UCSD-AML1 (cell line): ENCODE measurements around the gene STARD8.

Experiments used
- DNase-seq: peaks from one replicate; lab custom pipeline; 2025; ENCODE audit not compliant: unreplicated experiment; lab: John Stamatoyannopoulos, UW

Gene STARD8

DNA sequence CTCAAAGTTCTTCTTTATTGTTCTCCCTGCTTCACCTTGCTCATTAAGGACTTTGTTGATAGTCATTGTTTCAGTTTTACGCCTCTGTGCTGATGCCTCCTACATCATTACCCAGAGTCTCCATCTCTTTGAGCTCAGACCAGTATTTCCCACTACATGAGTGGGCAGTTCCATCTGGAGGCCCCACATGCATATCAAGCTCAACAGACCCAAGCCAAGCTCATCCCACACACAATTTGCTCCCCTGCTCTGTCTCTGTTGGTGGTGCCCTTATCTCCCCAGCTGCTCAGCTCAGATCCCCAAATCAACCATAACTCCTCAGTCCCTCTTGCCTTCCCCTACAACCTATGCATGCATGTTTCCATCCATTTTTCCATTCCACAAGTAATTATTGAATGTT is 96.3 kb downstream of the STARD8 start:
- no peak for DNase-seq

DNA sequence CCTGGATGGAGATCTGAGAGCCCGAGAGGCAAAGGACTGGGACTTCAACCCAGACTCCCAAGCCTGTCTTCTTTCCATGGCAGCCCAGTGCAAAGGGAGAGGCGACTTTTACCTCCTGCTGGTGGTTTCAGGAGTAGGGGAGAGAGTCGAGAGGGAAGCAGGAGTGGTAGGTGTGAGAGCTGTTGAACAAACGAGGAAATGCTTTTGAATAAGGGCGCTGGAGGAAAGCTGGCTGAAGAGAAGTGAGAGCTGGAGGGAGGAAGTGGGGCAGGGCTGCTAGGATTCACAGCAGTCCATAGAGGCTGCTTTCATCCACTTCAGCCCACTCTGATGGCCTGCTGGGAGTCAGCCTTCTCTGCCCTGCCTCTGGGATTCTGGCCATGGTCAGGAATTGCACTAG is 99.5 kb downstream of the STARD8 start:
- no peak for DNase-seq

DNA sequence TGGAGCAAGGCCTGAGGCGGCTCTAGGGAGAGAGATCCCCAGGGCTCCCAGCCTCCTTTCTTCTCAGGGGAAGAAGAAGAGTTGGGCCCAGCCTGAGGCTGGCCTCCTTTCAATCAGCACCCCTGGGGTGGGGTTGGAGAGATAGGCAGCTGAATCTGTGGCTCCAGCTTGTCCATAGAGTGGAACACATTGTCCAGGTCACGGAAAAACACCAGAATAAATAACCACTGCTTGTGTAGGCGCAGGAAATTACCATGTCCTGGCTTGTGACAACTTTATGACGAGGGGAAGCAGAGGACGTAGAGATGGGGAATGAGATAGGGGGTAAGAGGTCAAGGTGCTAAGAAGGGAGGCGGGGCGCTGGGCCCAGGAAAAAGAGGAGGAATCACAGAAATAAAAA is 100.6 kb downstream of the STARD8 start:
- DNase-seq: no peak

DNA sequence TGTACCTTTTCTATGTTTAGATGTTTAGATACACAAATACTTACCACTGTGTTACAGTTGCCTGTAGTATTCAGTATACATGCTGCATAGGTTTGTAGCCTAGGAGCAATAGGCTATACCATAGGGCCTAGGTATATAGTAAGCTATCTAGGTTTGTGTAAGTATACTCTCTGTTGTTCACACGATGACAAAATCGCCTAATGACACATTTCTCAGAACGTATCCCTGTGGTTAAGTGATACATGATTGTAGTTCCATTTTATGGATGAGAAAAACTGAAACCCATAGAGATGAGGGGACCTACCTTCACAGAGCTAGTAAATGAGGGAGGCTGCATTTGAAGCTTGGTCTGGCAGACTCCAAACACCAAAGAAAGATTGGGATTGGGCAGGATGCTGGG is 102.0 kb downstream of the STARD8 start:
- no peak for DNase-seq

DNA sequence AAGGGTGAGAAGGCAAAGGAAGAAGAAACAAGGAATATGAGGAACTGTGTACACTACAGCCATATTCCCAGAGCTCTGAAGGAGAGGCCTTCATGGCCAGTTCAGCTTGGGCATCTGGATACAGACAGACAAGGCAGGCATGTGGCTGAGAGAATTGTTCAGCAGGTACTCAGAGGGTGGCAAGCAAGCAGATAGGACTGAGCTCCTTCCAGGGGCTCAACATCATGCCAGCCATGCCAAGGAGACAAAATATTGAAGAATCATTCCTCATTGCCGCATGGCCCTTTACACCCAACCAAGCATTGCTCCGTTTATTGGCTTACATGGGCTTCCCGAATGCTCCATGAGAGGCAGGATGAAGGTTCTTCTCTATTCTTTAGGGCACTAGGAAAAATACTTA is 102.8 kb downstream of the STARD8 start:
- no peak for DNase-seq

DNA sequence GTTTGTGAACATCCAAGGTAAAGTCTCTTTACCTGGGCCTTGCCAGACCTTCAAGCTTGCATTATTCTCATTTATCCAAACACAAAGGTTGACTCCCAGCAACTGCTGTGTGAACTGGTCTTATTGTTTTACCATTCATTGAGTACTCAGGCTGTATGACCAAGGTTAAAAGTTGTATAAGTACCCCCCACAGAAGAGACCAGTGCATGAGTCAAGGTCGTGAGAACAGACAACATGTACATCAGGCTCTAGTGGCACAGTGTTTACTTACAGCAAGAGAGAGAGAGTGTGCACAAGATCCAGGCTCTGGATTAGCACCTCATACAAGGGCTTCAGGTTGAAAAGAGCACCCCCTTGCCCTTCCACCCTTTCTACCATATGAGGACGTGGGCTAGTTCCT is 103.9 kb downstream of the STARD8 start:
- no peak for DNase-seq

DNA sequence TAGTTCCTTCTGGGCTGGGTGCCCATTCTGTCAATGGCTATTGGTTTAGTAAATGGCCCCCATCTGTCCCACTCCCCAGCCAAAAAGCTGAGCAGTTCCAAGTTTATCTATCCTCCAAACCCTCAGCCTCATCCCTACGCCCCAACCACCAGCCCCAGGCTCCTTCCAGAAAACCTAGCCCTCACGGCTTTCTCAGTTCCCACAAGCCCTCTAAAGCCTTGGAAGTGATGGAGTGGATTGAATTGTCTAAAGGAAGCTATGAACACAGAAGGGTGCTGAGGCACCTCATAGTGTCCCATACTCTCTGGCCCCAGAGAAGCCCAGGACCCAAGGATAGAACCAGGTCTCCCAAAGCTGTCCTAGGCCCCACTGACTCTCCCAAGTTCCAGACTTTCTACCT is 105.8 kb downstream of the STARD8 start:
- no peak for DNase-seq

DNA sequence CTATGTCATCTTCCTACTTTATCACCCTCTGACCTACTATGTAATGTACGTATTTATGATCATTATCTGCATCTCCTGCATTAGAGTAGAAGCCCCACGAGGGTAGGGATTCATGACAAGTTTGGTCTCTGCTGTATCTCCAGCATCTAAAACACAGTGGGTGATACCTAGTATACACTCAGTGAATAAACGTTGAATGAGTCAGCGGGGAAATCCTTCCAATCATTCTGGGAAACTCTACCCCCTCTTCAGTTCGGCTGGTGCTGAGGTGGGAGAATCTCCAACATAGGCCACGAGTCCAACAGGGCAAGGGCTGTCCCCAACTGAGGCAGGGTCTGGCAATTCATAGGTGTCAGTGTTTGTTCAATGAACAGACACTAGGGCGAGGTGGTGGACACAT is 106.9 kb downstream of the STARD8 start:
- no peak for DNase-seq

DNA sequence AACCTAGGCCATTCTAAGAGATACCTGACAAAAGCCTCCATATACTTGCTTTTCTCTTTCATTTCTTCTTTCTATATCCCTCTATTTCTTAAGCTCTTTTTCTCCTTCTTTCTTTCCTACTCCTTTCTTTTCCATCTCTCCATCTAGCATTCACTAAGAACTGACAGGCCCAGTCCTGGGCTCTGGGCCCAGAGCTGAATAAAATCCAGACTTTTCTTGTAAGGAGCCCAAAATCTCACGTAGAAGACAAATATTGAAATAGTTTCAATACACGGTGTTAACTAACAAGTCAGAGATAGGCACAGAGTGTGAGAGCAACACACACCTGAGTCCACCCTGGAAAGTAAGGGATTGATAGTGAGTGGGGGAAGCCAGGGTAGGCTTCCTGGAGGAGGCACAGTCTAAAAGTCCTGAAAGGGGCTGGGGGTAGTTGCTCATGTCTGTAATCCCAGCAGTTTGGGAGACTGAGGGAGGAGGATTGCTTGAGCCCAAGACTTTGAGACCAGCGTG is 108.2 kb downstream of the STARD8 start:
- DNase-seq: no peak

DNA sequence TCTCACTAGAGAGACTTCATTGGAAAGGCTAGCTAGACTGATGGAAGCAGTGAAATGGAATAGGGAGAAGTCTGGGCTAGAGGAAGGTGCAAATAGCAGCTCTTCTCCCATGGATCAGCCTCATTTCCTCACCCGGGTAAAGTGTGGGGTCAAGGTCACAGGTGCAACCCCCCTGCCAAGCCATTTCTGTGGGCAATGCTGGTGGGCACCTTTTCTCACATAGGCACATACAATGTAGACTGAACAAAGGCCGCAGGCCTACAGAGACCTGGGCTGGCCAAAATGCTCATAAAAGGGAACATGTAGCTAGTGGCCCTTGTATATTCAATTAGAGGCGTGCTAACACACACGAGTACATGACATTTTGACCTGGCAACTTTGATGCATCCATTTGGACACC is 109.9 kb downstream of the STARD8 start:
- no peak for DNase-seq

DNA sequence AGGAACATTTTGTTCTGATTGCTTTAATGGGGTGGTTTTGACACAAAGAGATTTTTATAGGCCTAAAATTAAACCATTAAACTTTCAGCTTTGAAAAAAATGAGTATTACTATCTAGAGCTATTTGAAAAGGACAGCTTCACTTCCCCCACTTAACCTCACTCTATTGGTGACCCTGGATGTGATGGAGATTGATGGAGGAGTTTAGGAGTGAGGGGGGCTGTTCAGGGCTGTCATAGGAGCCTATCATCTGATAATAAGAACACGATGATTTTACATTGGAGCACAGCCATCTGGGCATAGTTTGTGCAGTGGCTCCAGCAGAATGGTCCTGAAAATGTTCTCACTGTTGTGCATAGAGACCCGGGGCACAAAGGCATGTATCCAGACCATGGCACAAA is 110.3 kb downstream of the STARD8 start:
- DNase-seq: no peak

DNA sequence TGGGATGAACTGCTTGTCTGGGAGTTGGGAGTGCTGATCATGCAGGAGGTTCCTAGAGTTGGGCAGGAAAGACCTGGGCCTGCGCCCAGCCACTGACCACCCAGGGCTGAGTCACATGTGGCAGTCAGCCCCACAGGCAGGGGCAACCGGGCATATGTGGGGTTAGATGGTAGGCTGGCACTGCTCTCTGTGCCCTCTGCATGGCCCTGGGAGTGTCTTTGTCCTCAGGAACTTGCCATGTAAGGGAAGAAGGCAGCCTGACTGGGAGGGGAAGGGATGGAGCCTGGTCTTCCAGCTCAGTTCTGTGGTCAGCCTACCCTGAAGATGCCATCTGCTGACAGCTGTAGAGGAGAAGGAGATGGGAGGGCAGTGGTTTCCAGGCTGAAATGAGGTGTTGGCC is 111.2 kb downstream of the STARD8 start:
- no peak for DNase-seq

DNA sequence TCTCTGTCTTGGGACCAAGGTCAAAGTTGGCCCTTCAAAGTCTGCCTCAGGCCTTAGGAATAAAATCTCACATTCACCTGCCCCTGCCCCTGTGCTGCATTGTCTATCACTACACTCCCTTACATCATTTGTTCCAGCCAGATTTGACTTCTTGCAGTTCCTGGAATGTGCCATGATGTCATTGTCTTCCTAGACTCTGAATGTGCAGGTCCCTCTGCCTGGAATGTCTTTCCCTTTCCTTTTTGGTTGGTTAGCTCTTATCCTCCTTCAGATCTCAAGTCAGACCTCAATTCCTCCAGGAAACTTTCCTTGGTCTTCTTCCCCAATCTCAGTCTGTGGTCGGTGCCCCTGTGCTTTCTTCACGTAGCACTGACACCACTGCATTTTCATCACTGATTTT is 113.6 kb downstream of the STARD8 start:
- no peak for DNase-seq

DNA sequence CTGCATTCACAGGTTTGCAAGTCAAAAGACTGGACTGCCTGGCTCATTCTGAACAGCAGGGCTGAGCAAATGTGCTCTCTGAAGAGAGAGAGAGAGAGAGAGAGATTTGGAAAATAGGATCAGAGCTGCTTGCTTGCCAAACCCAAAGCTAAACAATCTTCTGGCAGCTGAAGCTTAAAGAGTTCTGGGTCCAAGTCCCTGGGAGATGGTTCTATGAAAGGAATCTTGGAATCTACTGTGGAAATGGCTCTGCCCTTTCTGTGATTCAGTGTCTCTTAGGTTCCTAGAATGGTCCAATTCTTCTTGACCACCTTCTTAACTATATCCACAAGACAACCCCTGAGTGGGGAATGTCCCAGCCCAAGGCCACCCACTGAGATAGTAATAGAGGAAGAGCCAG is 115.3 kb downstream of the STARD8 start:
- DNase-seq: no peak

DNA sequence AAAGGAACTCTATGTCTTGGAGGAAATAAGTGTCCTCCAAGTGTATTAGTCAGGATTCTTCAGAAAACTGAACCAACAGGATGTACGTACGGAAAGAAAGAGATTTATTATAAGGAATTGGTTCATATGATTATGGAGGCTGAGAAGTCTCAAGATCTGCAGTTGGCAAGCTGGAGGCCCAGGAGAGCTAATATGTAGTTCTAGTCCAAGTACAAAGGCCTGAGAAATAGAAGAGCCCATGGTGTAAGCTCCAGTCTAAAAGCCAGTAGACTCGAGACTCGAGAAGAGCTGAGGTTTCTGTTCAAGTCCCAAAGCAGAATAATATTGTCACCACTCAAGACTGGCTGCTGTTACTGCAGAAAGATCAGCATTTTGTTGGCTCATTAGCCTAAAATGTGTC is 116.0 kb downstream of the STARD8 start:
- DNase-seq: no peak
